Tibial nerve (tissue), 4 donors: Measurements from ENCODE around the gene SLC16A12. TPM values are rescaled to one million over a fixed set of nuclear protein-coding genes. Genes with fewer than 3 reads are reported as not detected.

ENCODE experiments used
- DNase-seq, 2 donors: peaks; one replicate each; pipeline ENCODE4 v3.0.0-alpha.2; 2019; ENCODE audit warnings: low spot score in 2 of 2
- H3K27ac ChIP-seq, 4 donors: fragments of 200-600 bp; sonication (generic) in 3 of 4; one replicate each; pipeline ENCODE4 v1.5.1; 2017 to 2019; ENCODE audit warnings: mild to moderate bottlenecking in 1 of 4
- H3K27me3 ChIP-seq, 2 donors: fragments of 200-600 bp; sonication (generic) in 1 of 2; one replicate each; pipeline versions ENCODE4 v1.5.1 to v1.6.0; 2017 to 2019
- H3K36me3 ChIP-seq, 3 donors: fragments of 200-600 bp; sonication (generic); one replicate each; pipeline ENCODE4 v1.5.1; 2018 to 2019
- H3K4me1 ChIP-seq, 4 donors: fragments of 200-600 bp; sonication (generic) in 3 of 4; one replicate each; pipeline ENCODE4 v1.5.1; 2017 to 2019
- H3K4me3 ChIP-seq, 4 donors: fragments of 200-600 bp; sonication (generic) in 3 of 4; one replicate each; pipeline ENCODE4 v1.5.1; 2017 to 2019; ENCODE audit warnings: mild to moderate bottlenecking in 1 of 4, moderate library complexity in 1 of 4
- H3K9me3 ChIP-seq, 4 donors: fragments of 200-600 bp; sonication (generic) in 3 of 4; one replicate each; pipeline ENCODE4 v1.5.1; 2017 to 2019
- EP300 ChIP-seq, 2 donors: sonication (generic); formaldehyde crosslinking; IDR thresholded peaks; one replicate each; pipeline ENCODE4 v1.6.1; 2017; ENCODE audit warnings: antibody characterized with exemption in 2 of 2, mild to moderate bottlenecking in 1 of 2
- POLR2A ChIP-seq, 2 donors: fragments of 450-650 bp; IDR thresholded peaks; one replicate each; pipeline ENCODE4 v1.6.1; 2017; ENCODE audit warnings: antibody characterized with exemption in 2 of 2, mild to moderate bottlenecking in 2 of 2, moderate library complexity in 2 of 2
- WGBS, 2 donors: methylation state at CpG; one replicate each; pipeline ENCODE4 v1.1.5; 2018; 5-methylcytosine and 5-hydroxymethylcytosine counted together
- total RNA-seq, 4 donors: library from RNA; depleted of rRNA; stranded (reverse); fragments of >200 nt; gene quantifications; one replicate each; pipeline ENCODE4 v1.1.0, GENCODE V29; 2016
- TF ChIP-seq, protein P1 (sequence below), 5 experiments: fragments of 200-600 bp in 3 of 5; fragments of 450-650 bp in 2 of 5; sonication (generic) in 3 of 5; IDR thresholded peaks; one replicate each; pipeline ENCODE4 v1.5.1; 2016 to 2019; ENCODE audit warnings: antibody characterized with exemption in 5 of 5, mild to moderate bottlenecking in 3 of 5, moderate library complexity in 2 of 5

The SLC16A12 gene
- total RNA-seq, 4 donors from 2014 or later: 25.8 to 45.4 (median 42.8) TPM

GRCh38 chr10:89518876-89519842 is 16.2 kb downstream of the SLC16A12 start:
- no peak overlapping the region for H3K4me3 ChIP-seq
- 60 to 62% methylated on average over 12 of the region's 12 CpGs for WGBS, 2 donors
- H3K27ac ChIP-seq: peak overlapping the region in 2 of 4 donors; percentile 81 to 86
- peak in 1 of 2 donors; percentile 67 for DNase-seq
- H3K9me3 ChIP-seq: no peaks in the 10 kb centered on the region
- no peaks in the 10 kb centered on the region for H3K36me3 ChIP-seq
- no peaks in the 10 kb centered on the region for H3K27me3 ChIP-seq
- H3K4me1 ChIP-seq: peaks cover 0 to 89% (median 18%) of the 10 kb centered on the region in 4 donors
- TF ChIP-seq EP300 (IDR thresholded peaks at IDR 0.05): peak in 1 of 2 donors; percentile 72
- no peak for TF ChIP-seq POLR2A (IDR thresholded peaks at IDR 0.05)
- TF ChIP-seq, protein P1, sequence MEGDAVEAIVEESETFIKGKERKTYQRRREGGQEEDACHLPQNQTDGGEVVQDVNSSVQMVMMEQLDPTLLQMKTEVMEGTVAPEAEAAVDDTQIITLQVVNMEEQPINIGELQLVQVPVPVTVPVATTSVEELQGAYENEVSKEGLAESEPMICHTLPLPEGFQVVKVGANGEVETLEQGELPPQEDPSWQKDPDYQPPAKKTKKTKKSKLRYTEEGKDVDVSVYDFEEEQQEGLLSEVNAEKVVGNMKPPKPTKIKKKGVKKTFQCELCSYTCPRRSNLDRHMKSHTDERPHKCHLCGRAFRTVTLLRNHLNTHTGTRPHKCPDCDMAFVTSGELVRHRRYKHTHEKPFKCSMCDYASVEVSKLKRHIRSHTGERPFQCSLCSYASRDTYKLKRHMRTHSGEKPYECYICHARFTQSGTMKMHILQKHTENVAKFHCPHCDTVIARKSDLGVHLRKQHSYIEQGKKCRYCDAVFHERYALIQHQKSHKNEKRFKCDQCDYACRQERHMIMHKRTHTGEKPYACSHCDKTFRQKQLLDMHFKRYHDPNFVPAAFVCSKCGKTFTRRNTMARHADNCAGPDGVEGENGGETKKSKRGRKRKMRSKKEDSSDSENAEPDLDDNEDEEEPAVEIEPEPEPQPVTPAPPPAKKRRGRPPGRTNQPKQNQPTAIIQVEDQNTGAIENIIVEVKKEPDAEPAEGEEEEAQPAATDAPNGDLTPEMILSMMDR (IDR thresholded peaks at IDR 0.05): no peak

DNA sequence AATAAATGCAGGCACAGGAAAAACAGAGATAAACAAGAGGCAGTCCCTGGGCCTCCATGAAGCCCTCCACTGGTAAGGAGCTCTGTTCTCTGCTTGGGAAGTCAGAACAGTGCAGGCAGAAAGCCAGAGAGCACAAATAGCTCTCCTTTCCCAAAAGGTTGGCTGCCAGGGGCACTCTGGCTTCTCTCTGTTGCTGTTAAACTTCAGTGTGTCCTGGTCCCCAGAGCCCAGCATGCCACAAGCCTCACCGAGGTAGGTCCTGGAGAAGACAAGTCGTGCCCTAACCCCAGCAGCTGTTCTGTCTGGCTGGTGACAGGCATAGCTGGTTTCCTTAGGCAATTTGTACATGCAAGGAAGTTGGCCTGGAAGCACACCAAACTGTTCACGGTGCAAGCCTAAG is 17.3 kb downstream of the SLC16A12 start:
- TF ChIP-seq POLR2A (IDR thresholded peaks at IDR 0.05) (no peak), EP300 (IDR thresholded peaks at IDR 0.05) (no peak)
- TF ChIP-seq, protein P1 (IDR thresholded peaks at IDR 0.05): no peak
- H3K4me1 ChIP-seq: peaks cover 0 to 82% (median 16%) of the 10 kb centered on the region in 4 donors
- no peak for DNase-seq
- H3K27ac ChIP-seq: peak overlapping the region in 3 of 4 donors; percentile 37 to 86 (median 81)
- H3K36me3 ChIP-seq: no peaks in the 10 kb centered on the region
- H3K9me3 ChIP-seq: no peaks in the 10 kb centered on the region
- no peaks in the 10 kb centered on the region for H3K27me3 ChIP-seq
- WGBS, 2 donors: 62 to 76% methylated on average over 3 of the region's 3 CpGs
- H3K4me3 ChIP-seq: no peak overlapping the region

GRCh38 chr10:89516149-89516832 is 19.1 kb downstream of the SLC16A12 start:
- 35 to 39% methylated on average over 7 of the region's 7 CpGs for WGBS, 2 donors
- TF ChIP-seq, protein P1 (IDR thresholded peaks at IDR 0.05): no peak
- TF ChIP-seq POLR2A (IDR thresholded peaks at IDR 0.05): no peak
- TF ChIP-seq EP300 (IDR thresholded peaks at IDR 0.05): no peak
- H3K4me1 ChIP-seq: peaks cover 0 to 67% (median 13%) of the 10 kb centered on the region in 4 donors
- peak overlapping the region; percentile 35 to 86 (median 69) for H3K27ac ChIP-seq
- no peaks in the 10 kb centered on the region for H3K36me3 ChIP-seq
- H3K9me3 ChIP-seq: no peaks in the 10 kb centered on the region
- DNase-seq: peak; percentile 44 to 66
- H3K27me3 ChIP-seq: no peaks in the 10 kb centered on the region
- H3K4me3 ChIP-seq: peak overlapping the region in 1 of 4 donors; percentile 30

GRCh38 chr10:89515031-89515841 is 20.2 kb downstream of the SLC16A12 start:
- TF ChIP-seq EP300 (IDR thresholded peaks at IDR 0.05) (peak in 1 of 2 donors; percentile 34), POLR2A (IDR thresholded peaks at IDR 0.05) (no peak)
- Histone ChIP-seq H3K9me3 (peaks cover 0 to 3% (median under 1%) of the 10 kb centered on the region in 4 donors), H3K27me3 (no peaks in the 10 kb centered on the region), H3K36me3 (no peaks in the 10 kb centered on the region), H3K4me1 (peaks cover 0 to 59% (median 13%) of the 10 kb centered on the region in 4 donors), H3K4me3 (peak overlapping the region in 1 of 4 donors; percentile 30), H3K27ac (peak overlapping the region; percentile 35 to 86 (median 69))
- 38 to 45% methylated on average over 8 of the region's 8 CpGs for WGBS, 2 donors
- peak in 1 of 2 donors; percentile 35 for DNase-seq

- H3K4me3 ChIP-seq: no peak overlapping the region
- H3K27me3 ChIP-seq: no peaks in the 10 kb centered on the region
- WGBS, 2 donors: 79 to 84% methylated on average over 1 of the region's 1 CpG
- no peak overlapping the region for H3K27ac ChIP-seq
- DNase-seq: no peak
- peaks cover 0 to 7% (median 2%) of the 10 kb centered on the region in 4 donors for H3K9me3 ChIP-seq
- H3K4me1 ChIP-seq: peaks cover 0 to 38% (median 12%) of the 10 kb centered on the region in 4 donors
- H3K36me3 ChIP-seq: no peaks in the 10 kb centered on the region
- TF ChIP-seq POLR2A (IDR thresholded peaks at IDR 0.05): no peak
- TF ChIP-seq, protein P1 (IDR thresholded peaks at IDR 0.05): no peak
- no peak for TF ChIP-seq EP300 (IDR thresholded peaks at IDR 0.05)
Measured at GRCh38 chr10:89513206-89513605, 22.2 kb downstream of the SLC16A12 start.
